HepG2 (cell line): ENCODE data around the gene DNAJB6.

ENCODE experiments used
- CHD4 ChIP-seq: fragments of 200-600 bp; sonication (generic); IDR thresholded peaks from 2 replicates; pipeline ENCODE4 v1.7.0; 2017; ENCODE audit warnings: mild to moderate bottlenecking, low read length, borderline replicate concordance
- HDAC6 ChIP-seq: fragments of 200-600 bp; sonication (generic); IDR thresholded peaks from 2 replicates; pipeline ENCODE4 v1.7.0; 2017; ENCODE audit warnings: mild to moderate bottlenecking, antibody characterized with exemption, low read length, low read depth
- PBX3 ChIP-seq: sonication (generic); formaldehyde crosslinking; IDR thresholded peaks from 2 replicates; pipeline ENCODE4 v1.8.1; 2023; ENCODE audit warnings: missing genetic modification reagents, inconsistent platforms, borderline replicate concordance
- RAD21 ChIP-seq: fragments of 450-650 bp; formaldehyde crosslinking; IDR thresholded peaks from 2 replicates; pipeline ENCODE4 v1.5.0; 2020; ENCODE audit warnings: mild to moderate bottlenecking
- SNAPC4 ChIP-seq: sonication (generic); formaldehyde crosslinking; IDR thresholded peaks from 2 replicates; pipeline ENCODE4 v1.4.0; 2020; ENCODE audit warnings: mild to moderate bottlenecking, missing genetic modification reagents
- TEAD2 ChIP-seq: sonication (generic); formaldehyde crosslinking; IDR thresholded peaks from 2 replicates; pipeline ENCODE4 v1.9.0; 2021; ENCODE audit warnings: missing genetic modification reagents
- TFDP2 ChIP-seq: sonication (generic); formaldehyde crosslinking; IDR thresholded peaks from 2 replicates; pipeline ENCODE4 v1.4.0; 2020; ENCODE audit warnings: missing genetic modification reagents
- XRCC5 ChIP-seq: fragments of 200-400 bp; formaldehyde crosslinking; optimal IDR thresholded peaks from 2 replicates; pipeline ENCODE3; 2017; ENCODE audit warnings: mild to moderate bottlenecking, low read length
- ZNF101 ChIP-seq: sonication (generic); formaldehyde crosslinking; IDR thresholded peaks from 2 replicates; pipeline ENCODE4 v1.4.0; 2020; ENCODE audit warnings: mild to moderate bottlenecking, low read depth, missing genetic modification reagents, borderline replicate concordance
- ZNF318 ChIP-seq: sonication (generic); formaldehyde crosslinking; IDR thresholded peaks from 2 replicates; pipeline ENCODE4 v1.4.0; 2020; ENCODE audit warnings: mild to moderate bottlenecking, missing genetic modification reagents
- TF ChIP-seq, protein P1 (sequence below): sonication (generic); formaldehyde crosslinking; IDR thresholded peaks from 2 replicates; pipeline ENCODE4 v1.8.1; 2022; ENCODE audit warnings: low read depth, mild to moderate bottlenecking, missing genetic modification reagents

DNA sequence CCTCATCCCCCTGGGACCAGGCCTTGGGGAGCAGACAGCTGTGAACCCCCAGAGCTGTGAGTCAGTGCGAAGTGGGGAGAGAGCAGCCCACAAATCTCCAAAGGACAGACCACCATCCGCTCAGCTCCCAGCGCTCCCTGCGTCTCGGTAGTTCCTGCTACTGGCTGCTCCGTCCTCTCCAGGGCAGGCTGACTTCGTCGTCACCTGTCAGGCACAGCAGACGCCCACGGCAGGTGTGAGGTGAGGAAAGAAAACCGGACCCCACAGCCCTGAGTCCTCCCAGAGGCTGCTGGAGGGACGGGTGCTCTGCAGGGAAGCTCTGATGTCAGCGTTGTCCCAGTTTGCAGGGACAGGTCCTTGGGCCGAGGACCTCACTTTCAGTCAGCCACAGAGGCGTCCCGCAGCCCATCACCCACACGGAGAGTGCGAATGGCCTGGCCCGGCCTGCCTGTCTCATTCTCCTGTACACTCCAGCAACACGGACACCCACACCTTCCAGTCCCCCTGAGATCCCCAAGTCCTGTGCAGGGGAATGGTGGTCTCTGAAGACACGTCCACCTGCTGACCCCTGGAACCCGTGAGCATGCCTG, 95.2 kb downstream of the DNAJB6 start:
- TF ChIP-seq TEAD2 (CRISPR knock-in tag): no peak
- TF ChIP-seq RAD21 (CRISPR knock-in tag): no peak
- no peak for TF ChIP-seq CHD4
- no peak for TF ChIP-seq ZNF318
- no peak for TF ChIP-seq ZNF101 (CRISPR knock-in tag)
- no peak for TF ChIP-seq PBX3 (CRISPR knock-in tag)
- TF ChIP-seq TFDP2: no peak
- TF ChIP-seq, protein P1, sequence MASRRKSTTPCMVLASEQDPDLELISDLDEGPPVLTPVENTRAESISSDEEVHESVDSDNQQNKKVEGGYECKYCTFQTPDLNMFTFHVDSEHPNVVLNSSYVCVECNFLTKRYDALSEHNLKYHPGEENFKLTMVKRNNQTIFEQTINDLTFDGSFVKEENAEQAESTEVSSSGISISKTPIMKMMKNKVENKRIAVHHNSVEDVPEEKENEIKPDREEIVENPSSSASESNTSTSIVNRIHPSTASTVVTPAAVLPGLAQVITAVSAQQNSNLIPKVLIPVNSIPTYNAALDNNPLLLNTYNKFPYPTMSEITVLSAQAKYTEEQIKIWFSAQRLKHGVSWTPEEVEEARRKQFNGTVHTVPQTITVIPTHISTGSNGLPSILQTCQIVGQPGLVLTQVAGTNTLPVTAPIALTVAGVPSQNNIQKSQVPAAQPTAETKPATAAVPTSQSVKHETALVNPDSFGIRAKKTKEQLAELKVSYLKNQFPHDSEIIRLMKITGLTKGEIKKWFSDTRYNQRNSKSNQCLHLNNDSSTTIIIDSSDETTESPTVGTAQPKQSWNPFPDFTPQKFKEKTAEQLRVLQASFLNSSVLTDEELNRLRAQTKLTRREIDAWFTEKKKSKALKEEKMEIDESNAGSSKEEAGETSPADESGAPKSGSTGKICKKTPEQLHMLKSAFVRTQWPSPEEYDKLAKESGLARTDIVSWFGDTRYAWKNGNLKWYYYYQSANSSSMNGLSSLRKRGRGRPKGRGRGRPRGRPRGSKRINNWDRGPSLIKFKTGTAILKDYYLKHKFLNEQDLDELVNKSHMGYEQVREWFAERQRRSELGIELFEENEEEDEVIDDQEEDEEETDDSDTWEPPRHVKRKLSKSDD (CRISPR knock-in tag): no peak
- no peak for TF ChIP-seq HDAC6
- TF ChIP-seq XRCC5: no peak
- no peak for TF ChIP-seq SNAPC4
